HuH-7 (cell line): ENCODE measurements around the gene RUFY2.
A peak's percentile ranks its signal among the peaks of the same experiment; 100 is the strongest.

Experiments
- DNase-seq: peaks from one replicate; pipeline ENCODE4 v3.0.0; 2011; ENCODE audit warnings: low spot score

RUFY2 gene

GRCh38 chr10:68364101-68364886, 42.8 kb downstream of the RUFY2 start:
- no peak for DNase-seq

GRCh38 chr10:68362590-68362989, 44.5 kb downstream of the RUFY2 start:
- no peak for DNase-seq

- no peak for DNase-seq
Measured at GRCh38 chr10:68359189-68359588, 47.9 kb downstream of the RUFY2 start.

- DNase-seq: no peak
Measured at GRCh38 chr10:68353537-68353936, 53.5 kb downstream of the RUFY2 start.

- DNase-seq: peak; percentile 17
Measured at GRCh38 chr10:68348265-68348741, 58.8 kb downstream of the RUFY2 start.

- DNase-seq: no peak
Measured at GRCh38 chr10:68346774-68347173, 60.3 kb downstream of the RUFY2 start.

- DNase-seq: no peak
Measured at GRCh38 chr10:68345621-68346020, 61.5 kb downstream of the RUFY2 start.

GRCh38 chr10:68342909-68343516, 64.1 kb downstream of the RUFY2 start:
- no peak for DNase-seq

- no peak for DNase-seq
Measured at GRCh38 chr10:68340358-68341080, 66.6 kb downstream of the RUFY2 start.

- DNase-seq: no peak
Measured at GRCh38 chr10:68336754-68337351, 70.2 kb downstream of the RUFY2 start.

GRCh38 chr10:68334672-68335467, 72.2 kb downstream of the RUFY2 start:
- DNase-seq: no peak

GRCh38 chr10:68333440-68334431, 73.3 kb downstream of the RUFY2 start:
- no peak for DNase-seq

GRCh38 chr10:68333058-68333395, 74.0 kb downstream of the RUFY2 start:
- DNase-seq: no peak

- peak; percentile 20 for DNase-seq
Measured at GRCh38 chr10:68332259-68333057, 74.6 kb downstream of the RUFY2 start, which contains the start of gene PBLD. Gene PBLD, minus strand, starts transcription at chr10:68332928. Its CDS starts 26,084 bp downstream, at chr10:68306844.

- DNase-seq: peak; percentile 82
Measured at GRCh38 chr10:68331455-68332258, 75.4 kb downstream of the RUFY2 start, which contains the start of gene HNRNPH3. Gene HNRNPH3, plus strand, starts transcription at chr10:68332064. Its CDS starts 5,158 bp downstream, at chr10:68337222.

- no peak for DNase-seq
Measured at GRCh38 chr10:68330852-68331454, 76.1 kb downstream of the RUFY2 start.

- DNase-seq: no peak
Measured at GRCh38 chr10:68329506-68329861, 77.6 kb downstream of the RUFY2 start.
